ENCODE data around the gene NAIF1.

DNA sequence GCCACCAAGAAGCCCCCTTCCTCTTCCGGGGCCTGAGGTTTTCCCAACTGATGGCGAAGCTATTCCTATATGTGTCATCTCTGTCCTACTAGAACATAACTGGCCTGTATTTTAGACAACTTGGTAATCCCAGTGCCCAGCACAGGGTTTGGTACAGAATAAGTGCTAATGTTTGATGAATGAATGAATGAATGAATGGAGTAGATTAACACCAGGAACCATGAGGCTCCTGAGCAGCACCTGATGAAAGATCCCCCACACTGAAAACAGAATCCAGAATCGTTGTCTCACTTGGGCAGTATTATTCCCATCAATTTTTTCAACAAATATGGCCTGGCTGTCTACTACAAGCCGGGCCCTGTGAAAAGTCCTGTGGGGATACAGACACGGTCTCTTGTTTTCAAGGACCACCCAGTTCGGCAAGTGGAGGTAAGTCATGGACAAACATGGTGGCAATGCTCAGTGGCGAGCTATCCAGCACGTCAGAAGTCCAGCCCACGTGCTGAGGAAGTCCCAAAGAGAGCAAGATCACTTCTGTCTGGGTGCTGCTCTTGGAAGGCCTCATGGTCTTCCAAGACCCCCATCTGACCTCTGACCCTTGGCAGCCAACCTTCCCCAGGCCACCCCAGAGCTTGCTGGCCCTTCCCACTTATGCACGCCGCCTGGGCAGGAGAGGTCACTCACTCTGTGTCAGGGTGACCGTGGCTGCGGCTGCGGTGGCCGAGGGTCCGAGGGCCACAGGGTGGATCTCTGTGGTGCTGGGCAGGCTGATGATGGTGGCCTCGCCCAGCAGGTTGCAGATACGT is 1.0 kb downstream of the NAIF1 start:
- TF ChIP-seq YY1 (IDR thresholded peaks at IDR 0.05; ENCODE audit: low read depth) (no peak), FOXM1 (IDR thresholded peaks at IDR 0.05; ENCODE audit: low read depth) (no peak)

All from SK-N-SH (cell line).